ENCODE results near the gene LTA4H.

LTA4H gene

GRCh38 chr12:96033549-96034389, 1.6 kb downstream of the LTA4H start:
- no peak for FAIRE-seq

DNA sequence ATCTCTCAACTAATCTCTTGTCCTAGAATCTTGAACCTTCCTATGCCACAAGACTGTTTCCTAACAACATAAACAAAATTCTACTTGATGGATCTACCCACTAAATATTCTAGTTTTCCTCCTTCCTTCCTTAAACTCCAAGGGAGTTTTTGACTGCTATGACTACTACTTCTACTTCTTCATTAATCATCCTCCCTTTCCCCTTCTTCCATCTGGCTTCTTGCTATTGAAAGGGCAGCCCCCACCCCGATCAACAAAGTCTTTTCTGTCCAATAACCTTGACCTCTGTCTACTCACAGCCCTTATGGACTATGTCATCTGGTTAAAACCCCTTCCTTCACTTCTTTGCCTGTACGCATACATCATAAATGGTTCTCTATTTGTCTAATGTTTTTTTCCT, 5.6 kb downstream of the LTA4H start:
- FAIRE-seq, result no peak

GRCh38 chr12:96028538-96028937, 6.8 kb downstream of the LTA4H start:
- FAIRE-seq, result no peak

GRCh38 chr12:96026331-96026730, 9.1 kb downstream of the LTA4H start:
- FAIRE-seq, result no peak

GRCh38 chr12:96025518-96025917, 9.9 kb downstream of the LTA4H start:
- FAIRE-seq, result no peak

DNA sequence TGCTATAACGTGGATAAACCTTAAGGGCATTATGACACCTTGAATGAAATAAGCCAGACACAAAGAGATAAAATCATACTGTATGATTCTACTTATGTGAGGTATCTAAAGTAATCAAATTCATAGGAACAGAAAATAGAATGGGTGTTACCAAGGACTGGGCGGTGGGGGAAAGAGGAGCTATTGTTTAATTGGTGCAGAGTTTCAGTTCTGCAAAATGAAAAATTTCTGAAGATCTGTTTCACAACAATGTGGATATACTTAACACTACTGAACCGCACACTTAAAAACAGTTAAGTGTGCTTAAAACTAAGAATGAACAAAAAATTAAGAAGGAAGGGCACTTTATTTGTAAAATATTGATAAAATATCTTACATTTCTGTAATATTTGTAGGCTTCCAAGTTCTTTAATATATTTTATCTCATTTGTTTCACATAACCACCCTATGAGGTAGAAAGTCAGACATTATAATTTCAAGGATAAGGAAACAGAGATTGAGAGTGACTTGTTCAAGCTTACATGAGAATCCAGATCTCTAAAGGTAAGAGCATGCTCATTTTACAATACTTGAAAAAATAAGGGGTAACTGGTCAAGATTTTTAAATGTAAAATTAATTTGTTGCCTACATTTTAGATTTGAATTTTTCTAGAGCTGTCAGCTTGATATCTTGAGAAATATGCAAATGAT, 14.9 kb downstream of the LTA4H start:
- FAIRE-seq, result no peak

- no peak for FAIRE-seq
Observed at GRCh38 chr12:96015672-96016071, 19.7 kb downstream of the LTA4H start.

DNA sequence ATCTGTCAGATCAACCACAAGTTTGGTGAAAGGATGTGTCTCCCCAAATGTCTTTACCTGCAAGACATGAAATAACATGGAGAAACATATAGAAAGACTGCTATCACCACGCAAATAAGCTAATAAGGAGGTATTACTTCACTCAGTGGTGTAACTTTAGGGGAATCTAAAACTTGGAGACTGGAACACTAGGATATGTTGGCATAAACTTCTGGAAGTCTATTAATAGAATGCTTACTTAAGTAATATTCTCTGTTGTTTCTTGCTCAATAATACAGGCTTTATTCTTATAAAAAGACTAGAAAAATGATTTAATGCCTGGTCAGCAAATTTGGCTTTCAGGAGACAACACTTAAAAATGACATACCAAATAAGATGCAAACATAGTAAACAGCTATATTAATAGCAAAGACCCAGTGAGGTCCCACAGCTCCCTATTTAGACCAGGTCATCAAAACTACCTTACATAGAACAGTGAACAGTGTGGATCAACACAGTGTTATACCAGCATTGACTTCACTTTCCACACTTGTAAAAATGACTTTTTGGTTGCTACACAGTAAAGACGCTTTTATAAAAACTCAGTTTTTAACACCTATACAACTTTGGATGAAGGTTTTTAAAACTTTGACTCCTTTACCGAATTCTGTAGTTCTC, 20.3 kb downstream of the LTA4H start:
- FAIRE-seq, result no peak

GRCh38 chr12:96007729-96008128, 27.7 kb downstream of the LTA4H start:
- FAIRE-seq, result no peak

DNA sequence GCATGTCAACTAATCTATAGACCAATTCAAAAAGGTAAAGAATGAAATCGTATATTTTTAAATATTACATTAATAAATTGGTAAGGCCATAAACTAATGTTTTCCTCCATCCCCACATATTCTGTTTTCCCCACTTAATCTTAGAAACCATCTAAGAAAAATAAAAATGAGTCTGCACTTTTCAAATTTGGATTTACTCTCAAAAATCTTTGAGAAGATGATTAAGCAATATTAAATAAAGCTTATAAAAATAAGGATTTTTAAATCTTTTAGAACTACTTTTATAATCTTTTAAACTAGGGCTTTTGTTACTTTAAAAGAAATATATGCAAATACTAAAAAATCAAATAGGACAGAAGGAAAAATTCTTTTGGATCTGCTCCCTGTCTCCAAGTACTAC, 28.7 kb downstream of the LTA4H start:
- no peak for FAIRE-seq

DNA sequence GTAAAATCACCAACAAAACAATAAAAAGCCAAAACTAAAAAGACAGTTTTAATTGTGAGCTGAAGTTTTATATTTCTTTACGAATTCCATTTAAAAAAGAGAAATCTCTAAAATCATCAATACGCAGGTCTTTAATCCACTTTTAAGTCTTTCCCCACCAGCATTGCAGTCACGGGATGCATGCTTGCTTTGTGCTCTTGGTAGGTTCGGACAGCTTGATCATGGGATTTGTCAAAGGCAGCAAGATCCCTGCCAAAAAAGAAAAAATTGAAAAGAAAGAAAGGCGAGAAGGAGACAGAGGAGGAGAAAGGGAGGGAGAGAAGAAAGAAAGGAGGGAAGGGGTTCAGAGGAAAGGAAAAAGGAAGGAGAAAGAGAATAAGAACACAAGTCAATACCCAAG, 34.5 kb downstream of the LTA4H start:
- FAIRE-seq, result no peak

GRCh38 chr12:95999484-95999883, 35.9 kb downstream of the LTA4H start:
- no peak for FAIRE-seq

GRCh38 chr12:95998611-95999286, 36.6 kb downstream of the LTA4H start:
- FAIRE-seq, result no peak

- FAIRE-seq, result no peak
Observed at GRCh38 chr12:95997911-95998510, 37.4 kb downstream of the LTA4H start.

- FAIRE-seq, result no peak
Observed at GRCh38 chr12:95997276-95997675, 38.1 kb downstream of the LTA4H start.

- no peak for FAIRE-seq
Observed at GRCh38 chr12:95996034-95996658, 39.2 kb downstream of the LTA4H start, which contains the start of gene HAL. TSS of gene HAL (minus strand) at chr12:95996344. CDS start at chr12:95995910, 434 bp downstream.

- FAIRE-seq, result no peak
Observed at GRCh38 chr12:95995238-95996031, 40.0 kb downstream of the LTA4H start.

- no peak for FAIRE-seq
Observed at GRCh38 chr12:95994476-95994875, 40.9 kb downstream of the LTA4H start.

- no peak for FAIRE-seq
Observed at GRCh38 chr12:95993907-95994306, 41.5 kb downstream of the LTA4H start.

DNA sequence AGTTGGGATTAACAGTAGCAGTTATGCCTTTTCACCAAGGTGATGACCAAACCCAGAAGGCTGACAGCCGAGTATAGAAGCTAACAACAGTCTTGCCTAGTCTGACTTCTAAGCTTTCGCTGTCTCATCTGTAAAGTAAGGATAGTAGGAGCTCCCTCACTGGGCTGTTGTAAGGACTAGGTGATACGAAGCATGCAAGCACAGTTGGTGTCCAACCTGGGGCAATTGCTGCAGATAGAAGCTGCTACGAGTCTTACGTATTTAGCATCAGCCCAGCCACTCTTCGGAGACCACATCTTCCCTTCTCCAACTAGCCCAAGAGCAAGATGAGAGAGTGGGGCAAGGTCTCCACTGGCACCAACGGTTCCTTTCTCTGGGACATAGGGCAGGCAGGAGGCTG, 45.3 kb downstream of the LTA4H start:
- FAIRE-seq, result no peak

DNA sequence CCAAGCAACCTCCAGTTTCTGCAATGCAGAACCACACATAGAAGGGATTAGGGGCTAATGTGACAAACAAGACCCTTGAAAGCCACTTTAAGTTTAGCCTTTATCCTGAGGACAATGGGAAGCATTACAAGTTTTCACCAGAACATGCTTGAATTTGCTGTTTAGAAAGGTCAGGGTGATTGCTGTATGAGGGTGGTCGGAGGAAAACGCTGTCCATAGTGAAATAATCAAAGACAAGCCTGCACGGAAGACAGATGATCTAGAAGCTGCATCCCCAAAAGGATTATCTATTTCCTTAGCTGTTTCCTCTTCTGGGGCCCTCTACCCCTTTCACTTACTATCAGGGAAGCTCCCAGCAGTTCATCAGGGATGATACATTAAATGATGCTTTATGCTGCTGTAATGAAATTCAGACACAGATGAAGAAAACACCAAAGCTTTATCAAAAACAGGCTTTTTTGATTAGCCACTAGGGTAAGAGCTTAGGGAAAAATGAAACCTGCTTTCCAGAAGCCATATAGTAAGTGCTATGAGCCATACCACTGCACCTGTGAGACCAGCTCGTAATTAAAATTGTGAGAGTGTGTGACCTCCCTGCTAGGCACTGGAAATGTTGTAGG, 45.8 kb downstream of the LTA4H start:
- no peak for FAIRE-seq
